ENCODE results near the gene CA10. TPM values are rescaled to one million over a fixed set of nuclear protein-coding genes. Genes with fewer than 3 reads are reported as not detected.

The CA10 gene
- total RNA-seq, 4 donors from 2014 or later, result not detected

- Histone ChIP-seq H3K9me3 (no peaks in the 10 kb centered on the region), H3K36me3 (no peaks in the 10 kb centered on the region), H3K27ac (replicated peaks in 1 of 4) (no peak overlapping the region), H3K27me3 (no peaks in the 10 kb centered on the region), H3K4me1 (no peaks in the 10 kb centered on the region), H3K4me3 (no peak overlapping the region)
- no peak for DNase-seq (ENCODE audit: extremely low spot score)
- TF ChIP-seq POLR2A (IDR thresholded peaks at IDR 0.05; ENCODE audit: low read depth) (no peak), CTCF (IDR thresholded peaks at IDR 0.05) (no peak), POLR2AphosphoS5 (IDR thresholded peaks at IDR 0.05) (no peak), EP300 (IDR thresholded peaks at IDR 0.05) (no peak)
- WGBS, result 82% methylated on average over 2 of the region's 2 CpGs
- intact Hi-C loops (cut with DNase I), result no loop called here
Observed at GRCh38 chr17:51946311-51946710, 212.2 kb downstream of the CA10 start.

DNA sequence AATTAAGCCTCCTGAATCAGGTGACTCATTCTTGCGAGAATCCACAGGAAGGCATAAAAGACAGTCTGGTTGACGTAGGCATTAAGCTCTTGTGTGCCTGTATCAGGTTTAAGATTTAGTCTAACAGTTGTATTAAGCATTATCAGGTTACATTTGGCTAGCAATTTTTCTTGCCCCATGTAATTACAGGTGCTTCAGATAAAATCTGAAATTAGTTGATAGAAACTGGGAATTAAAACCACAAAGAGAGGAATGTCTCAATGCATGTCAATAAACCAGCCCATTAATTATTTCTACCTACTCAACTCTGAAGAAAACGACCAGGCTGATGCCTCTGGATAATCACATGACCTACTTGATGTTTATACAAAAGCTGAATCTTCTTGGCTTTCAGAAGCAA is 217.2 kb downstream of the CA10 start:
- Histone ChIP-seq H3K27me3 (no peaks in the 10 kb centered on the region), H3K4me1 (no peaks in the 10 kb centered on the region), H3K36me3 (no peaks in the 10 kb centered on the region), H3K9me3 (no peaks in the 10 kb centered on the region), H3K4me3 (no peak overlapping the region), H3K27ac (replicated peaks in 1 of 4) (no peak overlapping the region)
- intact Hi-C loops (cut with DNase I), result no loop called here
- 61% methylated on average over 3 of the region's 3 CpGs for WGBS
- TF ChIP-seq EP300 (IDR thresholded peaks at IDR 0.05) (no peak), POLR2AphosphoS5 (IDR thresholded peaks at IDR 0.05) (no peak), CTCF (IDR thresholded peaks at IDR 0.05) (no peak), POLR2A (IDR thresholded peaks at IDR 0.05; ENCODE audit: low read depth) (no peak)
- DNase-seq (ENCODE audit: extremely low spot score), result no peak

GRCh38 chr17:51937264-51937663 is 221.2 kb downstream of the CA10 start:
- no peaks in the 10 kb centered on the region for H3K9me3 ChIP-seq
- DNase-seq (ENCODE audit: extremely low spot score), result no peak
- H3K4me1 ChIP-seq, result no peaks in the 10 kb centered on the region
- no peaks in the 10 kb centered on the region for H3K36me3 ChIP-seq
- no peaks in the 10 kb centered on the region for H3K27me3 ChIP-seq
- no peak overlapping the region for H3K4me3 ChIP-seq
- no peak overlapping the region for H3K27ac ChIP-seq (replicated peaks in 1 of 4)
- TF ChIP-seq POLR2A (IDR thresholded peaks at IDR 0.05; ENCODE audit: low read depth) (no peak), POLR2AphosphoS5 (IDR thresholded peaks at IDR 0.05) (no peak), EP300 (IDR thresholded peaks at IDR 0.05) (no peak), CTCF (IDR thresholded peaks at IDR 0.05) (no peak)
- intact Hi-C loops (cut with DNase I), result no loop called here

GRCh38 chr17:51935477-51935876 is 223.0 kb downstream of the CA10 start:
- intact Hi-C loops (cut with DNase I), result no loop called here
- Histone ChIP-seq H3K9me3 (no peaks in the 10 kb centered on the region), H3K4me1 (no peaks in the 10 kb centered on the region), H3K36me3 (no peaks in the 10 kb centered on the region), H3K27ac (replicated peaks in 1 of 4) (no peak overlapping the region), H3K27me3 (no peaks in the 10 kb centered on the region), H3K4me3 (no peak overlapping the region)
- TF ChIP-seq EP300 (IDR thresholded peaks at IDR 0.05), result no peak
- no peak for TF ChIP-seq POLR2A (IDR thresholded peaks at IDR 0.05; ENCODE audit: low read depth)
- TF ChIP-seq CTCF (IDR thresholded peaks at IDR 0.05), result no peak
- TF ChIP-seq POLR2AphosphoS5 (IDR thresholded peaks at IDR 0.05), result no peak
- no peak for DNase-seq (ENCODE audit: extremely low spot score)
- 47% methylated on average over 3 of the region's 3 CpGs for WGBS

DNA sequence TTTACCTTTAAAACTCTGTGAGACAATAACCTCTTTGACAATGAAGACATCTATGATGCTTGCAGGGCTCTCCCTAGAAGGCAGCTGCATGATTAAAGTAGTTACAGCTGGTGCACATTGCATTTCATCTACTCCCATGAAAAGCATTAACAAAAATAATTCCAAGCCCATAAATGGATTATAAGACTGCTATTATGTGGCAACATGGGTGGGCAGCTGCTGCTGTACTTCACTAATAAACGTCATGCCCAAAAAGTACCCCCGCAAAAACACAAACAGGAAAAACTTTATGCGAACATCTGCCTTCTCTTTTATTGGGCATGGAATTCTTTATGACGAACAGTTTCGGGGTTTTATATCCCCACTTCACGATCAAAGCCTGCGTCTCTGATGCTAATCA is 224.9 kb downstream of the CA10 start:
- Histone ChIP-seq H3K4me1 (peaks cover 0 to 6% (median 0%) of the 10 kb centered on the region in 4 donors), H3K4me3 (no peak overlapping the region), H3K9me3 (no peaks in the 10 kb centered on the region), H3K27me3 (no peaks in the 10 kb centered on the region), H3K27ac (replicated peaks in 1 of 4) (no peak overlapping the region), H3K36me3 (no peaks in the 10 kb centered on the region)
- WGBS, result 79% methylated on average over 7 of the region's 7 CpGs
- intact Hi-C loops (cut with DNase I), result no loop called here
- DNase-seq (ENCODE audit: extremely low spot score), result no peak
- TF ChIP-seq POLR2AphosphoS5 (IDR thresholded peaks at IDR 0.05), result no peak
- no peak for TF ChIP-seq CTCF (IDR thresholded peaks at IDR 0.05)
- no peak for TF ChIP-seq POLR2A (IDR thresholded peaks at IDR 0.05; ENCODE audit: low read depth)
- no peak for TF ChIP-seq EP300 (IDR thresholded peaks at IDR 0.05)
